HT-29 (cell line): ENCODE measurements around the gene TNS3. TPM values are rescaled to one million over a fixed set of nuclear protein-coding genes. Genes with fewer than 3 reads are reported as not detected.

Experiments
- DNase-seq: peaks from one replicate; pipeline ENCODE4 v3.0.0-alpha.2; 2015; ENCODE audit warnings: low spot score
- total RNA-seq: library from RNA; depleted of rRNA; stranded (reverse); fragments of >200 nt; shearing (Covaris generic); gene quantifications from 2 replicates; pipeline ENCODE4 v1.2.3, GENCODE V29; 2014

TNS3 gene
- total RNA-seq, 1 experiment from 2014 or later: 45.2 TPM

DNA sequence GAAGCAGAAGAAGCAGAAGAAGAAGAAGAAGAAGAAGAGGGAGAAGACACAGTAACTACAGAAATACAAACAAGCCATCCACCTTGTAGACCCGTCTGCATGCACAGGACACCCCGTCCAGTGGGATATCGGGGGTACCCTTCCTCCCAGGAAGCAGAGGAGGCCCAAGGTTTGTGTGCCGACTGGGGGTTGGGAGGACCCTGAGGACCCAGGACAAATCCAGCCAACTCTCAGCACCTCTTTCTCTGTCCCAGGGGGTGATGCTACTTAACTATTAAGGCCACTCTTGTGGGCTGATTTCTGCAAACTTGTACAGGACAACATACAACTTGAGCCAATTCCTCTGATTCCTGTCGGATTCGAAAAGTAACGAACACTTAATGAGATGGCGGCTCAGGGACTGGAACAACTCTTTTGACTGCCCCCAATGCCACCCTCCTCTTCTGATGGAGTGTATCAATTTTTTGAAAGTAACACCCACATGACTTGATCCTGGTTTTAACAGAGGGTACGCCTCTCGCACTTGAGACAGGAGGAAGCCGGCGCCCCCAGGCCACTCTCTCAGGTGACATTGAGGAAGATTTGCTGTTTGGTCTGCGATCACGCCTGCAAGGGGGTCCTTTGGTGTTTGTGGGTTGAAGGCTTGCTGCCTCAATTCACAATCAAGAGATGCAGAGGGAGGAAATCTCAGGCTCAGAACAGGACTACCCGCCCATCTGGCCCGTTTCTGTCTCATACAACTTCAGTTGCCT lies 192.6 kb downstream of the TNS3 start:
- no peak for DNase-seq

- DNase-seq: no peak
These were observed 194.4 kb downstream of the TNS3 start for GRCh38 chr7:47387506-47387905.

- no peak for DNase-seq
These were observed 195.6 kb downstream of the TNS3 start for GRCh38 chr7:47386273-47386835.

- DNase-seq: no peak
These were observed 196.3 kb downstream of the TNS3 start for GRCh38 chr7:47385536-47386125.

DNA sequence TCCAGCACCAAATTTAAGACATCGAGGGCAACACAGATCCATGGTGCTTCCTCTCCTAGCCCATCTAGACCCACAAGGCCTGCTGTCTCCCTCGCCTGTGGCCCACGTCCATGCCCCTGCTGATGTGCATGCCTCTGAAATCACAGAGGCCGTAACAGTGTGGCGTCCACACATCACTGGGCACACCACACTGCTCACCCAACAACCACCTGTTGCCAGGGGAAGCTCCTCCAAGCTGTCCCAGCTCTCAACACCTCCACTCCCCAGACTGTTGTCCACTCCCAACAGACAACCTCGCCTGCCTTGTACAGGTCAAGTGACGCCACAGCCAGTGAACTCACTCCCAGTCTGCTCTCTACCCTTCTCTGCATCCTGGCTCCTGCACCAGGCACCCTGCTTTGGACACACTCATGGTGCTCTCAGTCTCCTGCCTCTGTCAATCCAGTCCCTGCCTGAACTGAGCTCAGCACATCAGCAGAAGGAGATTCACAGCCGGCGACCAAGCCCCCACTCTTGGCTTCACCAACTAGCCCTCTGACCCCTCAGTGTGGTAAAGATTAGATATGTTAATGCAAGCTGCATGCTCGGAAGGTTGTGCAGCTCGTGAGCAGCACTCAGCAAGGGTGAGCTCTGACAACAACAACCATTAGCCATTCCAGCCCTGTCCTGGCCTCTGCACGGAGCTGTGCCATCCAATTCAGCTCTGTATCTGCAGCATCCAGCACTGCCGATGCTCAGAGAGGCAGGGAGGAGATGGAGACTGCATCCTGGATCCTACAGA lies 197.0 kb downstream of the TNS3 start:
- no peak for DNase-seq

DNA sequence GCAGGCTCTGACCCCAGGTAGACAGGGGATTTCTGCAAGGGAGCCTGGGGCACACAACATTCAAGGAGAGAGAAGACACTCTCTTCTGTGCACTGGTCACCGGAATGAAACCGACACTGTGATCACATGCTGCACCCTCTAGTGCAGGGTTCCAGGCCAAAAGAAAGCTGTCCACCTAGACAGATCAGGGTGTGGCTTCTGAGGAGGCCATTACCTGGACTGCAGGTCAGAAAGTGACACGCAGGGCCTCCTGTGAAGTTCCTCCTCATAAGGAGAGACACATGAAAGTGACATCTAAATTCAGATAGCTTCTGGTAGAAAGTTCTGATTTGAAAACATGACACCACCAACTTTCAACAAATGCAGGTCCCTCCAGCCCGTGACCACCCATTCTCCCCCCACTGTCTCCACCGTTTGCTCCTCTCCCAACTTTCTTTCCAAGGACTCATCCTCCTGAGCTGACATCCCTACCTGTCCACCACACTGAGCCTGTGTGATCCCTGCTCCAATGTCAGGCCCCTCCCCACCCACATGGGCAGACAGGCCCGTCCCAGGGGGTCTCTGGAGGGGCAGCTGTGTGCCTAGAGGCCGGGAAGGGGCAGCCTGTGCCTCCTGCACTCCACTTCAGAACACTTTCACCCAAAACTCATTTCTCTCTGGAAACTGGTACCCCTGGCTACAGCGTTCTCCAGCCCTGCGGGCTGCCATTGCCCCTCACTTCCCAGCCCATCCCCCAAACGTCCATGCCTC lies 198.0 kb downstream of the TNS3 start:
- no peak for DNase-seq

DNA sequence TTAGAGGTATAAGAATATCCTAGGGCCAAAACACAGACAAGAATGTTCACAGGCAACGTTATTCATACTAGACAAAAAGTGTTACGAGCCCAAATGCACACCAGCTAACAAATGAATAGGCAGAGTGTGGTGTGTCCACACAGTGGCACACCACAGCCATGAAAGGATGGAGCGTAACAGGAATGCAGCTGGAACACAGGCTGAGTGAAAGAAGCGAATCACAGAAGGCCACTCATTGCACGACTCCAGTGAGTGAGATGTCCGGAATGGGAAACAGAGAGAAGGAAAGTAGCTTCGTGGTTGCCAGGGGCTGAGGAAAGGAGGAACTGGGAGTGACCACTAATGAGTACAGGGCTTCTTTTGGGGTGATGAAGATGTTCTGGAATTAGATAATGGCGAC lies 198.8 kb downstream of the TNS3 start:
- DNase-seq: no peak

- DNase-seq: no peak
These were observed 199.7 kb downstream of the TNS3 start for GRCh38 chr7:47382200-47382599.

DNA sequence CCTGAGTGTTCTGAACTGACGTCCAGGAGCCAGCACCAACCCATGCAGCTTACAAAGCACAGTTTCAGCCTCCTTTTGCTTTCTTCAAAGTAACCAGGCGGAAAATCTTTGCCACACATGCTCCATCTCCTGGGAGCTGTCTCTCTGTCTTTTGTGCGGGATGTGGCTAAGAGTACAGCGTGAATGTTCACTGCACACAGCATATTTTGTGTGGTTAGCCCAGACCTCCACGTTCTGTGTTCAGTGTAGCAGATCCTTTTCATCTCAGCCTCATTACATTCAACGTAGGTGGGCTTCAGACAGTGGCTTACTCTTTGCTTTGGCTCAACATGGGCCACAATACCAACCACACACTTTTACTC lies 200.8 kb downstream of the TNS3 start:
- DNase-seq: no peak

GRCh38 chr7:47380325-47381133 lies 201.4 kb downstream of the TNS3 start:
- peak; percentile 75 for DNase-seq

DNA sequence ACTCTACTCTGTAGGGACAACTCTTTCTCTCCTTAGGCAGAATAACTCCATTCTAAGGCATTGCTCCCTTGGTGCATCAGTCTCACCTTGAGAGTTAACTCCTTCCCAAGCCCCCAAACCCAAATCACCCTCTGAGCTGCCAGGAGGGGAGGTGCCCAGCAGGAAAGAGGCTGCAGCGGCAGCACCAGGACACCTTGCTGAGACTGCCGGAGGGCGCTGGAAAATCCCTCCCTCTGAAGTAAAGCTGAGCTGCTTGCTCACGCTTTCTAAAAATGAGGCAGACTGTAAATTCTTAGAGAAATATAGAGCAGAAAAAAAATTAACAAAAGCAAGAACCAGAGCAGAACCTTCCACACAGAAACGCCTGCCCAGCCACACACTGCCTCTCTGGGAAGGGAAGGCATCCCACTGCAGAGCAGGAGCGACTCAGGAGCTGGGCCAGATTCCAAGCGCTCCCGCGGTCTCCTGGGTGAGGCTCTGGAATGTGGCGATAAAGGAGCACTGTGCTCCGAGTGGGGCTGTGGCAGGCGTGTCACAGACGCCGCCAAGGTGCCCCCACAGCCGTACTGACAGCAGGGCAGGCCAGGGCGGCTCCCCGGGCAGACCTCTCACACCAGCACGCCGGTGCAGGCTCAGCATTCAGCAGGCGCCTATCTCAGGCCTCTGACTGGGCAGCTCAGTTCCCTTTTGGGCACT lies 202.1 kb downstream of the TNS3 start:
- DNase-seq: peak; percentile 81

GRCh38 chr7:47378728-47379395 lies 203.0 kb downstream of the TNS3 start:
- DNase-seq: no peak

DNA sequence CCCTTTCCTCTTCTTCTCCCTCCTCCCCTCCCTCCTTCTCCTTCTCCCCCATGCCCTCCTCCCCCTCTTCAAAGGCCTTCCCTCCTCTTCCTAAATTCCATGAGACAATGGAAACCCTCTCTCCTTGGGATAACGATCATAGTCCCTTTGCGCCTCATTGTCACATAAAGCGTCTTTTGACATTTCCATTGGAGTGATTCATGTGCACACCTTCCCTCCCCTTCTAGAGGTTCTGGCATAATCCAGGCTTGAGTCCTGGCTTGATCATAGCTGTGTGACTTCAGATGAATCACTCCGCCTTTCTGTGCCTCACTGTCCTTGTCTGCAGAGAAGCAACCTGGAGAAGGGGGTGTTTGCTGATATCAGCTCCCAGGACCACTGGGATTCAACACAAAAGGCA lies 204.2 kb downstream of the TNS3 start:
- no peak for DNase-seq

DNA sequence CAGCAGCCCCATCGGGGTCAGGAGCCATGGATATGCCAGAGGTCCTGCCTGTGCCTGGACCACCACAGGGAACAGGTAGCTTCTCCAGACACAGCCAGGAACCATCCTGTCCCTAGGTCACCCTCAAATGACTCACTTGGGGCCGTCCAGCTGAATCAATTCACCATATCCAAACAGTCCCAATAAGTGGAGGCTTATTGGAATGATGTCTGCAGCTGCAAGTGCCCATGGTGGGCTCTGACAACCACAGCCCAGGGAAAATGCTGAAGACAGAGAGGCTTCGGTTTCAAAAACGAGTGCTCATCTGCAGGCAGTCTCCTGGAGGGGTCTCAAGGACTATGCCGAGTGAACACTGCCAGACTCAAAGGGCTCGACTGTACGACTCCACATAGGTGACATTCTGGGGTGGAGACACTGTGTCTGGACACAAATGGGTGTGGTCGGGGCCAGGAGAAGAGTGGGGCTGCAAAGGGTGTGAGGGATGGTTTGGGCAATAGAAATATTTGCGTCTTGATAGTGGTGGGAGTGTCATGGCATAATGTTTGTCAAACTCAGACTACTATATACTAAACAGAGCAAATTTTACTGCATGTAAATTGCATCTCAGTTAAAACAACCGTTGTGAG lies 204.8 kb downstream of the TNS3 start:
- no peak for DNase-seq

DNA sequence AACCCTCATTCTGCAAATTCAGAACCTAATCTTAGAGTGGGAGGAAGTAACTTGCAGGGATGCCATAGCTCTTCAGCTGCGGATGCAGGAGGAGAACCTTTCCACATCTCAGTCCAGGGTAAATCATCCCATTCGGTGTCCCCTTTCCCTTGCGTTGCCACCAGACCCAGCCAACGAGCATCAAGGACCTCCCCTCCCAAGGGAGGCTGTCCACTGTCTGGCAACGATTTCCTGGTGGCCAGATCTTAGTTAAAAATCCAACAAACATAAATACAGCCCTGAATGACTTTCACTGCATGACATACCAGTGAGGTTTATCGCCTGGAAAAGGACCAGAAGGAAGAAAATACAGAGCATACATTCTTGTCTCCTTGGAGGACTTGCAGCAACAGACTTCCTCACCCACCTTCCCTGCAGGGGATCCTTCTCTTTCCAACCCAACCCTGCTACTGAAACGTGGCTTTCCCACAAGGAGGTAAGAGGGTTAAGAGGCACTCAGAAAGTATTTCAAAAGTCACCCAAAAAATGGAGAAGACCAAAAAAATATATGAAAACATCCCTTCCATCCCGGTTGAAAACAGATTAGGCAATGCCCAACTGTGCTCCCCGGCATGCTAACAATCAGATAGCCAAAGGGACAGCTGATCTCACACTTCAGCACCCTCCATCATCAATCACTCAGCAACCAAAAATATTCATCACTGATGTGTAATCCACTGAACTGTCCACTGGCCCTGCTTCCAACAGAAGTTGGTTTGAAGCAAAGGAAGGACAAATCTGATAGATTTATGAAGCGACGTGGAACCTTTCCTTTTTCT lies 206.6 kb downstream of the TNS3 start:
- no peak for DNase-seq

- no peak for DNase-seq
These were observed 207.4 kb downstream of the TNS3 start for GRCh38 chr7:47374538-47374937.

DNA sequence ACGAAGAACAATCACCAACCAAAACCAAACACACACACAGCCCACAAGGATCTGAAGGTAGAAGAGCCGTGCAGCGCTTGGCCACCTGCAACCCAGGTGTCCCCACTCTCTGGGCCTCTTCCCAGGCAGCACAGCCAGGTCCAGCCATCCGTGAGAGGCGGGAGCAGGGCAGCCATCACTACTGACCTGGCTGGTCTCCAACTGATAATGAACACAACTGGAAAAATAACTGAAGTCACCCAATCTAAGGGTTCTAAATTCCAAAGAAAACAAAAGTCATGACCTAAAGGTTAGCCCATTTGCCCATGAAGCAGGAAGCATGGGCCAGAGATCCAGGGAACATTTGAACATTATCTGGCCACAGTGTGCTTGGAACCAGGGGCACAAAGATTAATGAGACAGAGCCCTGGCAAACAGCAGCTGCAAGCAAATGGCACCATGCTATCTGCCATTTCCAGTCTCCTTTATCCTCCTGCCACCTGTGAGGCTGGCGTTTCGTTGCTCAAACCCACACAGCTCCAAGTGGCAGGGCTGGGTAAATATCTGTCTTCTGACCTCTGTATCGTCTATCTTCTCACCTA lies 207.9 kb downstream of the TNS3 start:
- DNase-seq: no peak
